ENCODE results near the gene C17orf113. TPM values are rescaled to one million over a fixed set of nuclear protein-coding genes. Genes with fewer than 3 reads are reported as not detected.

Gene C17orf113
- total and polyA plus RNA-seq, 11 donors: 0.24 to 1.2 (median 0.72) TPM

DNA sequence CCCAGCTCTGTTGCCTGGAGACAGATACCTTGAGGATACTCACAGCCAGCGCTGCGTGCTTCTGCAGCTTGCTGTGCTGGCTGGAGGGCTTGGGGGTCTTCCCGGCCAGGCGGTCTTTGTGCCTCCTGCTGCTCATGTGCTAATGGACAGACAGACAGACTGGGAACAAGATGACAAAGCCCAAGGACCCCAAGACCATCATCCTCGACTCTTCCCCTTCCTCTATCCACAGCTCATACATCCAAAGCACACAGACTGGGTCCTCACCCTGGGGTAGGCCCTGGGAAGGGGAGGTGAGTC lies 22.9 kb downstream of the C17orf113 start:
- DNase-seq: no peak
- ATAC-seq: no peak
- Histone ChIP-seq H3K27me3 (peaks cover 0 to 9% (median 0%) of the 10 kb centered on the region in 9 donors), H3K4me1 (peaks cover 0 to 36% (median 14%) of the 10 kb centered on the region in 12 donors), H3K9me3 (no peaks in the 10 kb centered on the region), H3K4me3 (no peak overlapping the region), H3K27ac (no peak overlapping the region), H3K36me3 (peaks cover 0 to 20% (median 18%) of the 10 kb centered on the region in 9 donors)
- 74 to 83% (median 77%) methylated on average over 4 to 5 of the region's 5 CpGs for WGBS, 4 donors
- intact Hi-C loops (cut with DNase I): loop anchor here in 7 of 10 donors (5.0 to 10.0 kb wide), 4 partner anchors 40 to 287 kb away; no protein-coding TSS in a partner anchor
- TF ChIP-seq, protein P1, sequence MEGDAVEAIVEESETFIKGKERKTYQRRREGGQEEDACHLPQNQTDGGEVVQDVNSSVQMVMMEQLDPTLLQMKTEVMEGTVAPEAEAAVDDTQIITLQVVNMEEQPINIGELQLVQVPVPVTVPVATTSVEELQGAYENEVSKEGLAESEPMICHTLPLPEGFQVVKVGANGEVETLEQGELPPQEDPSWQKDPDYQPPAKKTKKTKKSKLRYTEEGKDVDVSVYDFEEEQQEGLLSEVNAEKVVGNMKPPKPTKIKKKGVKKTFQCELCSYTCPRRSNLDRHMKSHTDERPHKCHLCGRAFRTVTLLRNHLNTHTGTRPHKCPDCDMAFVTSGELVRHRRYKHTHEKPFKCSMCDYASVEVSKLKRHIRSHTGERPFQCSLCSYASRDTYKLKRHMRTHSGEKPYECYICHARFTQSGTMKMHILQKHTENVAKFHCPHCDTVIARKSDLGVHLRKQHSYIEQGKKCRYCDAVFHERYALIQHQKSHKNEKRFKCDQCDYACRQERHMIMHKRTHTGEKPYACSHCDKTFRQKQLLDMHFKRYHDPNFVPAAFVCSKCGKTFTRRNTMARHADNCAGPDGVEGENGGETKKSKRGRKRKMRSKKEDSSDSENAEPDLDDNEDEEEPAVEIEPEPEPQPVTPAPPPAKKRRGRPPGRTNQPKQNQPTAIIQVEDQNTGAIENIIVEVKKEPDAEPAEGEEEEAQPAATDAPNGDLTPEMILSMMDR (IDR thresholded peaks at IDR 0.05): no peak
- no peak for TF ChIP-seq POLR2A (IDR thresholded peaks at IDR 0.05)

DNA sequence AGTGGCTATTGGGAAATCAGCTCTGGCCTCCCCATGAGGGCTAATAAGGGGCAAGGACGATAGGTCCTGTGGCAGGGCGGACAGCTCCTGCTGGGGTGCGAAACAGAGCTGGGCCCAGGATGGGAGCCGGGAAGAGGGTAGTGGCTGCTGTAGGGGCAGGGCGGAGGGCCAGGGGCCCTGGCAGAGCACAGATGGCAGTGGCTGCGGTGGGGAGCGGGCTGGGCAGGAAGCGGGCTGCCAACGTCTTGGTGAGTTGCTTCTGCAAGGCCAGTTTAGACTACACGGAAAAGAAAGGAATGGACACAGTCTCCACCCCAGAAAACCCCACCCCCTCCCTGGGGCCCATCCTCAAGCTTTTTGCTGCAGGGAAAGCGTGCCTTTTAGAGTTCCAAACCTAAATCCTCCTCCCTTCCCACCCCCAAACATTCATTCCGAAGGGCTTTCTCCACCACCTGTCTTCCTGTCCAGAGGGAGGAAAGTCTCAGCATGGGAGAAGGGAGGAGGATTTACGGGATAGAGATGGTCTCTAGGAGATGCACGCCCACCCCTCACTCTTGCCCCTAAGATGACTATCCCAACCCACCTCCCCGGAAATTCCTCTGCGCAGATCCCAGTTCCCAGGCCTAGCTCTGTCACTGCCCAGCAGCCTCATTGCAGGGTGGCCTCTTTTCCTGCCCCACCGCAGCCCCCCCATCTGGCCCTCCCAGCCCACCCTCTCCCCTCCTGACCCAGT lies 23.4 kb downstream of the C17orf113 start:
- peaks cover 0 to 9% (median 0%) of the 10 kb centered on the region in 9 donors for H3K27me3 ChIP-seq
- WGBS, 4 donors: 57 to 59% (median 58%) methylated on average over 16 to 17 of the region's 17 CpGs
- intact Hi-C loops (cut with DNase I): loop anchor here in 7 of 10 donors (5.0 to 10.0 kb wide), 4 partner anchors 40 to 288 kb away; no protein-coding TSS in a partner anchor
- peaks cover 0 to 25% (median 23%) of the 10 kb centered on the region in 9 donors for H3K36me3 ChIP-seq
- DNase-seq (no peak), ATAC-seq (no peak)
- no peak overlapping the region for H3K4me3 ChIP-seq
- H3K27ac ChIP-seq: no peak overlapping the region
- no peaks in the 10 kb centered on the region for H3K9me3 ChIP-seq
- peaks cover 0 to 37% (median 14%) of the 10 kb centered on the region in 12 donors for H3K4me1 ChIP-seq
- TF ChIP-seq, protein P1 (IDR thresholded peaks at IDR 0.05): no peak
- no peak for TF ChIP-seq POLR2A (IDR thresholded peaks at IDR 0.05)

DNA sequence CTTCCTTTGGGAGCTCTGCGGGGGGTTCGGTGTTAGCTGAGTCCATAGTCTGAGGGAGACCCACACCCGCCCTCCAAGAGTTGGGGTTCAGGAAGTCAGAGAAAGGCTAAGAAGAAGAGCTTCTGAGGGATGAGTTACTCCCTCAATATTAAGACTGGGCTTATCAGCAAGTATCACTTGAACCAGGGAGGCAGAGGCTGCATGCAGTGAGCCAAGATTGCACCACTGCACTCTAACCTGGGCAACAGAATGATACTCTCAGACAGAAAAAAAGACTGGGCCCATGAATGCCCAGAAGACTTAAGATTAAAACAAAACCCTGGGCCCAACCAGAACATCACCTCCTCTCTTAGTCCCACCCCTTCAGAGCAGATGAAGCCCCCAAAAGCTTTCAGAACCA lies 24.5 kb downstream of the C17orf113 start:
- no peak overlapping the region for H3K4me3 ChIP-seq
- 90 to 96% (median 93%) methylated on average over 3 of the region's 3 CpGs for WGBS, 4 donors
- no peak overlapping the region for H3K27ac ChIP-seq
- peaks cover 0 to 48% (median 21%) of the 10 kb centered on the region in 12 donors for H3K4me1 ChIP-seq
- peaks cover 0 to 32% (median 30%) of the 10 kb centered on the region in 9 donors for H3K36me3 ChIP-seq
- ATAC-seq: no peak
- H3K27me3 ChIP-seq: peaks cover 0 to 9% (median 0%) of the 10 kb centered on the region in 9 donors
- intact Hi-C loops (cut with DNase I): loop anchor here (1.0 to 10.0 kb wide), 10 partner anchors 41 to 289 kb away; partner anchors contain the start of gene DHX58 (in 1 of the 10)
- H3K9me3 ChIP-seq: no peaks in the 10 kb centered on the region
- no peak for DNase-seq
- TF ChIP-seq POLR2A (IDR thresholded peaks at IDR 0.05): no peak
- TF ChIP-seq, protein P1 (IDR thresholded peaks at IDR 0.05): no peak

DNA sequence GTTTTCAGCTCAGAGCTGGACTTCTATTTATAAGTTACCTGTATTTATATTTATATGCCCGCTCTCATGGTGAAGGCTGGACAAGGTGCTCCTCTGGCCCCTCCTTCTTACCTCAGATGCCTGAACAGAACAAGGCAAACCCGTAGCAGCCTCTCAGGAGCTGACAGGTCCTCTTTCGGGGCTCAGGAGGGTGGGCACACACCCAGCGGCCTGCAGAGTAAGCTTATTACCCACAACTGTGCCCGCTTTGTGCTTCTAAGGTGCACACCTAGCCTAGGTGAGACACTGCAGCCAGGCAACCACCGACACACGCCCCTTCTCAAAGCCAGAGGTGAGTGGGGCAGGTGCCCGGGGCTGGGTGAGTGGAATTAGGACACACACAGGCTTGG lies 25.2 kb downstream of the C17orf113 start:
- ATAC-seq (peak in 2 of 4 donors; percentile 1 to 9), DNase-seq (no peak)
- peaks cover 0 to 54% (median 27%) of the 10 kb centered on the region in 12 donors for H3K4me1 ChIP-seq
- H3K27ac ChIP-seq: peak overlapping the region in 11 of 12 donors; percentile 47 to 88 (median 69)
- no peaks in the 10 kb centered on the region for H3K9me3 ChIP-seq
- H3K36me3 ChIP-seq: peaks cover 0 to 32% (median 30%) of the 10 kb centered on the region in 9 donors
- intact Hi-C loops (cut with DNase I): loop anchor here (1.0 to 10.0 kb wide), 10 partner anchors 42 to 290 kb away; partner anchors contain the start of gene DHX58 (in 1 of the 10)
- H3K4me3 ChIP-seq: no peak overlapping the region
- peaks cover 0 to 9% (median 0%) of the 10 kb centered on the region in 9 donors for H3K27me3 ChIP-seq
- TF ChIP-seq, protein P1 (IDR thresholded peaks at IDR 0.05): peak in 1 of 12 donors; percentile 11
- no peak for TF ChIP-seq POLR2A (IDR thresholded peaks at IDR 0.05)
- 63 to 71% (median 70%) methylated on average over 8 of the region's 8 CpGs for WGBS, 4 donors

Data from heart left ventricle (tissue), 16 donors.